Neural crest cell (in vitro differentiated cells): ENCODE data around the gene LRRC73. TPM values are rescaled to one million over a fixed set of nuclear protein-coding genes. Genes with fewer than 3 reads are reported as not detected.

ENCODE experiments used
- DNase-seq: peaks from one replicate; pipeline ENCODE4 v3.0.0; 2021; ENCODE audit warnings: low read depth, mixed read lengths, low spot score
- H3K27ac Mint-ChIP-seq: one replicate; pipeline ENCODE4 v1.8.0; 2021; ENCODE audit warnings: mild to moderate bottlenecking, mixed read lengths; ENCODE audit not compliant: unreplicated experiment
- H3K27me3 Mint-ChIP-seq: 2 replicates; pipeline ENCODE4 v1.8.0; 2021; ENCODE audit warnings: low read depth, mild to moderate bottlenecking, mixed read lengths
- H3K36me3 Mint-ChIP-seq: 2 replicates; pipeline ENCODE4 v1.8.0; 2021; ENCODE audit warnings: low read depth, mild to moderate bottlenecking, mixed read lengths
- H3K4me1 Mint-ChIP-seq: 2 replicates; pipeline ENCODE4 v1.8.0; 2021; ENCODE audit warnings: mixed read lengths
- H3K4me3 Mint-ChIP-seq: one replicate; pipeline ENCODE4 v1.8.0; 2021; ENCODE audit warnings: mild to moderate bottlenecking, mixed read lengths
- H3K9me3 Mint-ChIP-seq: 2 replicates; pipeline ENCODE4 v1.8.0; 2021; ENCODE audit warnings: mixed read lengths
- CTCF ChIP-seq: fragments of 200-600 bp; sonication (generic); conservative IDR thresholded peaks from 2 replicates; pipeline ENCODE4 v1.5.0; 2021; ENCODE audit warnings: antibody characterized with exemption, mild to moderate bottlenecking
- total RNA-seq: library from RNA; stranded (reverse); gene quantifications from 2 replicates; pipeline ENCODE4 v1.2.1, GENCODE V29; 2021

LRRC73 gene
- total RNA-seq, 1 donor from 2014 or later: 2.1 TPM

- DNase-seq: no peak
- Mint-ChIP-seq H3K27ac (no peak overlapping the region), H3K27me3 (no peaks in the 10 kb centered on the region), H3K9me3 (no peaks in the 10 kb centered on the region), H3K4me1 (peaks cover 25% of the 10 kb centered on the region), H3K36me3 (no peaks in the 10 kb centered on the region), H3K4me3 (no peak overlapping the region)
- TF ChIP-seq CTCF: no peak
Observed at GRCh38 chr6:43494321-43494720, 15.8 kb downstream of the LRRC73 start.

- H3K27ac Mint-ChIP-seq: no peak overlapping the region
- H3K36me3 Mint-ChIP-seq: no peaks in the 10 kb centered on the region
- no peak for DNase-seq
- H3K4me3 Mint-ChIP-seq: peak overlapping the region; percentile 3
- no peak for TF ChIP-seq CTCF
- H3K4me1 Mint-ChIP-seq: peaks cover 30% of the 10 kb centered on the region
- no peaks in the 10 kb centered on the region for H3K9me3 Mint-ChIP-seq
- H3K27me3 Mint-ChIP-seq: no peaks in the 10 kb centered on the region
Observed at GRCh38 chr6:43493833-43494232, 16.3 kb downstream of the LRRC73 start.

GRCh38 chr6:43493230-43493629 is 16.9 kb downstream of the LRRC73 start:
- Mint-ChIP-seq H3K9me3 (no peaks in the 10 kb centered on the region), H3K36me3 (no peaks in the 10 kb centered on the region), H3K4me1 (peaks cover 30% of the 10 kb centered on the region), H3K4me3 (no peak overlapping the region), H3K27me3 (no peaks in the 10 kb centered on the region), H3K27ac (no peak overlapping the region)
- no peak for DNase-seq
- TF ChIP-seq CTCF: no peak

- Mint-ChIP-seq H3K9me3 (no peaks in the 10 kb centered on the region), H3K27me3 (no peaks in the 10 kb centered on the region), H3K36me3 (no peaks in the 10 kb centered on the region), H3K27ac (no peak overlapping the region), H3K4me1 (peaks cover 30% of the 10 kb centered on the region), H3K4me3 (no peak overlapping the region)
- no peak for TF ChIP-seq CTCF
- no peak for DNase-seq
Observed at GRCh38 chr6:43492673-43493072, 17.5 kb downstream of the LRRC73 start.

GRCh38 chr6:43491750-43492661 is 18.1 kb downstream of the LRRC73 start:
- peaks cover 30% of the 10 kb centered on the region for H3K4me1 Mint-ChIP-seq
- no peak for DNase-seq
- H3K9me3 Mint-ChIP-seq: no peaks in the 10 kb centered on the region
- H3K27me3 Mint-ChIP-seq: no peaks in the 10 kb centered on the region
- no peak overlapping the region for H3K4me3 Mint-ChIP-seq
- no peak for TF ChIP-seq CTCF
- no peak overlapping the region for H3K27ac Mint-ChIP-seq
- no peaks in the 10 kb centered on the region for H3K36me3 Mint-ChIP-seq
